Amniotic epithelial cell (primary cell): Measurements from ENCODE around the gene TRAPPC2.

Experiments used
- DNase-seq: peaks from one replicate; pipeline ENCODE4 v3.0.0-alpha.2; 2010; ENCODE audit warnings: low read depth

Gene TRAPPC2

GRCh38 chrX:13669246-13669737 is 65.1 kb downstream of the TRAPPC2 start:
- peak; percentile 97 for DNase-seq

- no peak for DNase-seq
These were observed 66.5 kb downstream of the TRAPPC2 start for GRCh38 chrX:13667919-13668318.

GRCh38 chrX:13666836-13667235 is 67.6 kb downstream of the TRAPPC2 start:
- no peak for DNase-seq

- no peak for DNase-seq
These were observed 70.4 kb downstream of the TRAPPC2 start for GRCh38 chrX:13664020-13664419.

- peak; percentile 94 for DNase-seq
These were observed 72.0 kb downstream of the TRAPPC2 start for GRCh38 chrX:13662355-13662791.
